WTC11 (cell line): ENCODE data around the gene PLXNA3. TPM values are rescaled to one million over a fixed set of nuclear protein-coding genes. Genes with fewer than 3 reads are reported as not detected.

Source experiments
- ATAC-seq: fragments of 200-7000 bp; cut with Tn5 transposase; 2 replicates; pipeline ENCODE4 v1.10.0; 2021; ENCODE audit warnings: mild to moderate bottlenecking, moderate library complexity
- CTCF ChIA-PET: fragments of 300-600 bp; sonication (Branson Sonifier 250); formaldehyde crosslinking; loops from one replicate; lab custom pipeline; 2021; ENCODE audit warnings: antibody characterized with exemption; lab: Charles Lee
- POLR2A ChIA-PET: fragments of 350-600 bp; sonication (Branson Sonifier 250); formaldehyde crosslinking; loops from one replicate; lab custom pipeline; 2021; ENCODE audit warnings: antibody characterized with exemption; lab: Charles Lee
- DNase-seq: peaks from one replicate; pipeline ENCODE4 v3.0.0; 2021; ENCODE audit warnings: low spot score
- H3K27ac Mint-ChIP-seq: 2 replicates; pipeline ENCODE4 v1.8.0; 2021; ENCODE audit warnings: mixed read lengths
- H3K27me3 Mint-ChIP-seq: 2 replicates; pipeline ENCODE4 v1.8.0; 2021; ENCODE audit warnings: low read depth, mild to moderate bottlenecking, moderate library complexity, mixed read lengths
- H3K36me3 Mint-ChIP-seq: 2 replicates; pipeline ENCODE4 v1.8.0; 2021; ENCODE audit warnings: mixed read lengths
- H3K4me1 Mint-ChIP-seq: 2 replicates; pipeline ENCODE4 v1.8.0; 2022; ENCODE audit warnings: mixed read lengths
- H3K4me3 Mint-ChIP-seq: 2 replicates; pipeline ENCODE4 v1.8.0; 2021; ENCODE audit warnings: mild to moderate bottlenecking, moderate library complexity, mixed read lengths
- H3K9me3 Mint-ChIP-seq: 2 replicates; pipeline ENCODE4 v1.8.0; 2021; ENCODE audit warnings: mixed read lengths
- ATF1 ChIP-seq: sonication (generic); formaldehyde crosslinking; IDR thresholded peaks from 2 replicates; pipeline ENCODE4 v1.8.1; 2023; ENCODE audit warnings: mild to moderate bottlenecking, moderate library complexity, missing genetic modification reagents
- CREB1 ChIP-seq: sonication (generic); formaldehyde crosslinking; IDR thresholded peaks from 2 replicates; pipeline ENCODE4 v1.8.0; 2023; ENCODE audit warnings: mild to moderate bottlenecking, missing genetic modification reagents
- CREM ChIP-seq: sonication (generic); formaldehyde crosslinking; IDR thresholded peaks from 2 replicates; pipeline ENCODE4 v1.8.1; 2022; ENCODE audit warnings: mild to moderate bottlenecking, missing genetic modification reagents, moderate library complexity
- EMX1 ChIP-seq: fragments of 250-450 bp; sonication (Bioruptor Pico); IDR thresholded peaks from 2 replicates; pipeline ENCODE4 v1.8.0; 2021; ENCODE audit warnings: mild to moderate bottlenecking
- IRF2 ChIP-seq: sonication (generic); formaldehyde crosslinking; IDR thresholded peaks from 2 replicates; pipeline ENCODE4 v1.8.0; 2022; ENCODE audit warnings: low read depth, missing genetic modification reagents, borderline replicate concordance
- JAZF1 ChIP-seq: fragments of 250-450 bp; sonication (Bioruptor Pico); IDR thresholded peaks from 2 replicates; pipeline ENCODE4 v1.9.0; 2021; ENCODE audit warnings: moderate library complexity, mild to moderate bottlenecking, inconsistent platforms
- NFE2L1 ChIP-seq: sonication (generic); formaldehyde crosslinking; IDR thresholded peaks from 2 replicates; pipeline ENCODE4 v1.8.1; 2023; ENCODE audit warnings: missing genetic modification reagents
- NR2C2 ChIP-seq: sonication (generic); formaldehyde crosslinking; IDR thresholded peaks from 2 replicates; pipeline ENCODE4 v1.8.0; 2022; ENCODE audit warnings: mild to moderate bottlenecking, missing genetic modification reagents
- SMAD4 ChIP-seq: sonication (generic); formaldehyde crosslinking; IDR thresholded peaks from 2 replicates; pipeline ENCODE4 v1.8.0; 2022; ENCODE audit warnings: mild to moderate bottlenecking, missing genetic modification reagents
- ZBTB21 ChIP-seq: sonication (generic); formaldehyde crosslinking; IDR thresholded peaks from 2 replicates; pipeline ENCODE4 v1.8.1; 2023; ENCODE audit warnings: mild to moderate bottlenecking, missing genetic modification reagents, borderline replicate concordance
- ZNF121 ChIP-seq: sonication (generic); formaldehyde crosslinking; IDR thresholded peaks from 2 replicates; pipeline ENCODE4 v1.8.0; 2023; ENCODE audit warnings: missing genetic modification reagents
- total RNA-seq: library from RNA; stranded (reverse); gene quantifications from 3 replicates; pipeline ENCODE4 v1.2.3, GENCODE V29; 2021
- TF ChIP-seq, protein P1 (sequence below): sonication (generic); formaldehyde crosslinking; IDR thresholded peaks from 2 replicates; pipeline ENCODE4 v1.8.1; 2022; ENCODE audit warnings: missing genetic modification reagents, borderline replicate concordance
- TF ChIP-seq, protein P2 (sequence below): fragments of 250-450 bp; sonication (Bioruptor Pico); IDR thresholded peaks from 2 replicates; pipeline ENCODE4 v1.9.0; 2021; ENCODE audit warnings: moderate library complexity, mild to moderate bottlenecking, inconsistent platforms, borderline replicate concordance
- TF ChIP-seq, protein P3 (sequence below): sonication (generic); formaldehyde crosslinking; conservative IDR thresholded peaks from 2 replicates; pipeline ENCODE4 v1.8.1; 2022; ENCODE audit warnings: mild to moderate bottlenecking, missing genetic modification reagents
- TF ChIP-seq, protein P4 (sequence below): fragments of 250-450 bp; sonication (Bioruptor Pico); IDR thresholded peaks from 2 replicates; pipeline ENCODE4 v2.1.2; 2022; ENCODE audit warnings: mild to moderate bottlenecking, moderate library complexity
- TF ChIP-seq, protein P5 (sequence below): sonication (generic); formaldehyde crosslinking; IDR thresholded peaks from 2 replicates; pipeline ENCODE4 v1.8.0; 2022; ENCODE audit warnings: mild to moderate bottlenecking, missing genetic modification reagents
- TF ChIP-seq, protein P6 (sequence below): sonication (generic); formaldehyde crosslinking; IDR thresholded peaks from 2 replicates; pipeline ENCODE4 v1.8.1; 2023; ENCODE audit warnings: mild to moderate bottlenecking, missing genetic modification reagents, moderate library complexity
- TF ChIP-seq, protein P7 (sequence below): sonication (generic); formaldehyde crosslinking; IDR thresholded peaks from 2 replicates; pipeline ENCODE4 v1.8.1; 2023; ENCODE audit warnings: mild to moderate bottlenecking, missing genetic modification reagents
- TF ChIP-seq, protein P8 (sequence below): fragments of 250-450 bp; sonication (Bioruptor Pico); IDR thresholded peaks from 2 replicates; pipeline ENCODE4 v1.8.0; 2021; ENCODE audit warnings: mild to moderate bottlenecking

The PLXNA3 gene
- total RNA-seq, 1 experiment from 2014 or later: 26.6 TPM

DNA sequence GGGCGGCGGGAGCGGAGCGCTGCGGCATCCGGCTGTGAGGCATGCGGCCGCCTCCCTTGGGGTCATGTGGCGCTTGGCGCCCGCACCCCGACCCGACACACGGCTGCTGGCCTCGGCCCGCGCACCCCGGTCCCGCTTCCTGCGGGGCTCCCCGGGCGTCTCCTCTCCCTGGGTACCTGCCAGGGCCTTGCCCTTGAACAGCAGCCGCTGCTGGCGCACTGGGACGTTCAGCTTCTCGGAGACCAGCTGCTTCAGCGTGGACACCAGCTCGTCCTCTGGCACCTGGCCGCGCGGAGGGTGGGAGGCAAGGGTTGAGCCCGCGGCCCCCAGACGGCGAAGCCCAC is 27.9 kb downstream of the PLXNA3 start:
- no peaks in the 10 kb centered on the region for H3K27me3 Mint-ChIP-seq
- peaks cover 4% of the 10 kb centered on the region; the same call in 1 of the 2 replicates for H3K4me1 Mint-ChIP-seq
- no peak for ATAC-seq
- H3K9me3 Mint-ChIP-seq: no peaks in the 10 kb centered on the region
- H3K4me3 Mint-ChIP-seq: no peak overlapping the region
- CTCF ChIA-PET: no interaction called here
- no peaks in the 10 kb centered on the region; the same call in 1 of the 2 replicates for H3K36me3 Mint-ChIP-seq
- DNase-seq: no peak
- TF ChIP-seq IRF2 (CRISPR knock-in tag) (no peak), ATF1 (no peak)
- TF ChIP-seq, protein P1, sequence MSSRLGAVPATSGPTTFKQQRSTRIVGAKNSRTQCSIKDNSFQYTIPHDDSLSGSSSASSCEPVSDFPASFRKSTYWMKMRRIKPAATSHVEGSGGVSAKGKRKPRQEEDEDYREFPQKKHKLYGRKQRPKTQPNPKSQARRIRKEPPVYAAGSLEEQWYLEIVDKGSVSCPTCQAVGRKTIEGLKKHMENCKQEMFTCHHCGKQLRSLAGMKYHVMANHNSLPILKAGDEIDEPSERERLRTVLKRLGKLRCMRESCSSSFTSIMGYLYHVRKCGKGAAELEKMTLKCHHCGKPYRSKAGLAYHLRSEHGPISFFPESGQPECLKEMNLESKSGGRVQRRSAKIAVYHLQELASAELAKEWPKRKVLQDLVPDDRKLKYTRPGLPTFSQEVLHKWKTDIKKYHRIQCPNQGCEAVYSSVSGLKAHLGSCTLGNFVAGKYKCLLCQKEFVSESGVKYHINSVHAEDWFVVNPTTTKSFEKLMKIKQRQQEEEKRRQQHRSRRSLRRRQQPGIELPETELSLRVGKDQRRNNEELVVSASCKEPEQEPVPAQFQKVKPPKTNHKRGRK: no peak
- TF ChIP-seq, all 79 proteins: peak for 0
- H3K27ac Mint-ChIP-seq: no peak overlapping the region
- POLR2A ChIA-PET: interaction anchor here (2.4 kb wide), 1 partner anchor 31 kb away, joined by 8 read pairs; no protein-coding TSS in a partner anchor

DNA sequence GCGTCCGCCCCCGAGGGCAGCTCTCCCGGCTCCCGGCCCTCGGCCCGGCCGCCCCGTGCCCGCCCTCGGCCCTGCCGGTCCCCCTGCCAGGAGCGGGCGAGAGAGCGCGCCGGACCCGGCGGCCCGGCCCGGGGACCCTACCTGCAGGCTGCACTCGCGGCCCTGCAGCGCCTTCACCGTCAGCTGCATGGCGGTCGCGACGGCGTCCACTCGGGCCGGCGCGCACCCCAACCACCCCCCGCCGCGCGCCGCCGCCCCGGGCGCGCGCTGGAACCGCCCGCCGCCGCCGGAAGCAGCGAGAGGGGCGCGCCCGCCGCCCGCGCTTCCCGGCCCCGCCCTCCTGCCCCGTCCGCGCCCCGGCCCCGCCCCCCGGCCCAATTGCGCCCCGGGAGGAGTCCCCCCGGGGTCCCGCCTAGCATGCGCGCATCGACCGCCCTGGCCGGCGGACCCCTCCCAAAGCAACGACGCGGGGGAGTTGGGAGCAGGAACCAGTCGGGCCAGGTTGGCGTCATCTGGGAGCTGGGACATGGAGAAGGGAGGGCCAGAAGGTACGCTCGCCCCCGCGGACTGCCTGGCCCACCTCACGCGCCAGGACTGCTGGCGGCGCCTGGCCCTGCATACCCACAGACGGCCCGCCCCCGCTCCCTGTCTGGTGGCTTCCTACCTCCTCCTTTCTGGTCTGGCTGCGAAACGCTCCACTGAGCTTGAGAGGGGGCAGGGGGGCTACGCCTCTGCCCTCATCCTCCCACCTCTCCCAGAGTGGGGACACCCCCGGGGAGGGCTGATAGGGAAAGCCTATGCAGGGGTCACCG is 28.5 kb downstream of the PLXNA3 start, which contains the start of gene UBL4A:
TSS of gene UBL4A (minus strand) at position 220 of the 812 bp plus-strand sequence. CDS start at position 189, 31 bp downstream.
- DNase-seq (peak; percentile 46), ATAC-seq (peak; percentile 3; the same call in 1 of the 2 replicates)
- no peak within 1 kb of the TSS for H3K27ac Mint-ChIP-seq
- peak within 1 kb of the TSS; percentile 69 for H3K4me3 Mint-ChIP-seq
- TF ChIP-seq SMAD4 (no peak), CREB1 (CRISPR knock-in tag) (no peak), ZBTB21 (no peak)
- TF ChIP-seq, protein P2, sequence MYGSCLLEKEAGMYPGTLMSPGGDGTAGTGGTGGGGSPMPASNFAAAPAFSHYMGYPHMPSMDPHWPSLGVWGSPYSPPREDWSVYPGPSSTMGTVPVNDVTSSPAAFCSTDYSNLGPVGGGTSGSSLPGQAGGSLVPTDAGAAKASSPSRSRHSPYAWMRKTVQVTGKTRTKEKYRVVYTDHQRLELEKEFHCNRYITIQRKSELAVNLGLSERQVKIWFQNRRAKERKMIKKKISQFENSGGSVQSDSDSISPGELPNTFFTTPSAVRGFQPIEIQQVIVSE (CRISPR knock-in tag): no peak
- TF ChIP-seq, protein P3, sequence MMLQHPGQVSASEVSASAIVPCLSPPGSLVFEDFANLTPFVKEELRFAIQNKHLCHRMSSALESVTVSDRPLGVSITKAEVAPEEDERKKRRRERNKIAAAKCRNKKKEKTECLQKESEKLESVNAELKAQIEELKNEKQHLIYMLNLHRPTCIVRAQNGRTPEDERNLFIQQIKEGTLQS (CRISPR knock-in tag): no peak
- TF ChIP-seq, protein P4, sequence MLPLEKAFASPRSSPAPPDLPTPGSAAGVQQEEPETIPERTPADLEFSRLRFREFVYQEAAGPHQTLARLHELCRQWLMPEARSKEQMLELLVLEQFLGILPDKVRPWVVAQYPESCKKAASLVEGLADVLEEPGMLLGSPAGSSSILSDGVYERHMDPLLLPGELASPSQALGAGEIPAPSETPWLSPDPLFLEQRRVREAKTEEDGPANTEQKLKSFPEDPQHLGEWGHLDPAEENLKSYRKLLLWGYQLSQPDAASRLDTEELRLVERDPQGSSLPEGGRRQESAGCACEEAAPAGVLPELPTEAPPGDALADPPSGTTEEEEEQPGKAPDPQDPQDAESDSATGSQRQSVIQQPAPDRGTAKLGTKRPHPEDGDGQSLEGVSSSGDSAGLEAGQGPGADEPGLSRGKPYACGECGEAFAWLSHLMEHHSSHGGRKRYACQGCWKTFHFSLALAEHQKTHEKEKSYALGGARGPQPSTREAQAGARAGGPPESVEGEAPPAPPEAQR (CRISPR knock-in tag): no peak
- TF ChIP-seq, protein P5, sequence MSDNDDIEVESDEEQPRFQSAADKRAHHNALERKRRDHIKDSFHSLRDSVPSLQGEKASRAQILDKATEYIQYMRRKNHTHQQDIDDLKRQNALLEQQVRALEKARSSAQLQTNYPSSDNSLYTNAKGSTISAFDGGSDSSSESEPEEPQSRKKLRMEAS (CRISPR knock-in tag): peak; percentile 17; the same call in 1 of the 2 replicates
- no peaks in the 10 kb centered on the region for H3K9me3 Mint-ChIP-seq
- no peaks in the 10 kb centered on the region for H3K27me3 Mint-ChIP-seq
- ChIA-PET POLR2A (interaction anchor here (0.5 to 2.4 kb wide), 2 partner anchors 31 to 170 kb away, joined by 3 to 8 read pairs; no protein-coding TSS in a partner anchor), CTCF (interaction anchor here (1.2 to 1.4 kb wide), 2 partner anchors 41 to 113 kb away, joined by 4 to 7 read pairs; no protein-coding TSS in a partner anchor)
- no peaks in the 10 kb centered on the region; the same call in 1 of the 2 replicates for H3K36me3 Mint-ChIP-seq
- peaks cover 4% of the 10 kb centered on the region; the same call in 1 of the 2 replicates for H3K4me1 Mint-ChIP-seq

DNA sequence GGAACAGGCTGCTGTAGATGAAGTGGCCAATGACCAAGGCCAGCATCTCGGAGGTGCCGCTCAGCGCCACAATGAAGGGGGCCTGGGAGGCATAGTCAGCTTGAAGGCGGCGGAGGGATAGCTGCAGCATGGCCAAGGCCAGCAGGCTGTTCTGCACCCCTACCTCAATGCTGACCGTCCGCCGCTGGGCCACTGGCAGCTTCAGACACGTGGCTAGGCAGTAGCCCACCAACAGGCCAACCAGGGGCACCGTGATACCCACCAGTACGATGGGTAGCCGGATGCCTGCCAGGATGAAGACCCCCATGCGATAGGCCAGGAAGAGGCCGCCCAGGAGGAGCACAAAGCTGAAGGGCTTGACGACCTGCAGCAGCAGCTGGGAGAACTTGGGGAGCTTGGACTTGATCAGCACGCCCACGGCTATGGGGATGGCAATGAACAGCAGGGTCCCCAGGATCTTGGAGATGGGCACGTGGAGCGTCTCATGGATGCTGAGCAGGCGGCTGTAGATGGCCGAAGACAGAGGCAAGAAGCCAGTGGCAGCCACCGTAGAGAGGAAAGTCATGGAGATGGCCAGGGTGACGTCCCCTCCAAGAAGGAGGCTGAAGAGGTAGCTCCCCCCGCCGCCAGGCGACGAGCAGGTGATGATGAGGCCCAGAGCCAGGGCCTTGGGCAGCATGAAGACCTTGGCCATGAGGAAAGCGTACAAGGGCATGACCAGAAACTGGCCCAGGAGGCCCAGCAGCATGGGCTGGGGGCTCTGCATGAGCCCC is 29.6 kb downstream of the PLXNA3 start:
- H3K4me3 Mint-ChIP-seq: peak overlapping the region; percentile 69
- no peak overlapping the region for H3K27ac Mint-ChIP-seq
- TF ChIP-seq, protein P2 (CRISPR knock-in tag): no peak
- TF ChIP-seq JAZF1 (CRISPR knock-in tag) (no peak), CREM (CRISPR knock-in tag) (no peak), NR2C2 (CRISPR knock-in tag) (no peak), NFE2L1 (CRISPR knock-in tag) (no peak), EMX1 (no peak), ZNF121 (no peak), ZBTB21 (no peak)
- TF ChIP-seq, protein P6, sequence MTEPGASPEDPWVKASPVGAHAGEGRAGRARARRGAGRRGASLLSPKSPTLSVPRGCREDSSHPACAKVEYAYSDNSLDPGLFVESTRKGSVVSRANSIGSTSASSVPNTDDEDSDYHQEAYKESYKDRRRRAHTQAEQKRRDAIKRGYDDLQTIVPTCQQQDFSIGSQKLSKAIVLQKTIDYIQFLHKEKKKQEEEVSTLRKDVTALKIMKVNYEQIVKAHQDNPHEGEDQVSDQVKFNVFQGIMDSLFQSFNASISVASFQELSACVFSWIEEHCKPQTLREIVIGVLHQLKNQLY: no peak
- TF ChIP-seq, protein P7, sequence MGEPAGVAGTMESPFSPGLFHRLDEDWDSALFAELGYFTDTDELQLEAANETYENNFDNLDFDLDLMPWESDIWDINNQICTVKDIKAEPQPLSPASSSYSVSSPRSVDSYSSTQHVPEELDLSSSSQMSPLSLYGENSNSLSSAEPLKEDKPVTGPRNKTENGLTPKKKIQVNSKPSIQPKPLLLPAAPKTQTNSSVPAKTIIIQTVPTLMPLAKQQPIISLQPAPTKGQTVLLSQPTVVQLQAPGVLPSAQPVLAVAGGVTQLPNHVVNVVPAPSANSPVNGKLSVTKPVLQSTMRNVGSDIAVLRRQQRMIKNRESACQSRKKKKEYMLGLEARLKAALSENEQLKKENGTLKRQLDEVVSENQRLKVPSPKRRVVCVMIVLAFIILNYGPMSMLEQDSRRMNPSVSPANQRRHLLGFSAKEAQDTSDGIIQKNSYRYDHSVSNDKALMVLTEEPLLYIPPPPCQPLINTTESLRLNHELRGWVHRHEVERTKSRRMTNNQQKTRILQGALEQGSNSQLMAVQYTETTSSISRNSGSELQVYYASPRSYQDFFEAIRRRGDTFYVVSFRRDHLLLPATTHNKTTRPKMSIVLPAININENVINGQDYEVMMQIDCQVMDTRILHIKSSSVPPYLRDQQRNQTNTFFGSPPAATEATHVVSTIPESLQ: no peak
- TF ChIP-seq, protein P8, sequence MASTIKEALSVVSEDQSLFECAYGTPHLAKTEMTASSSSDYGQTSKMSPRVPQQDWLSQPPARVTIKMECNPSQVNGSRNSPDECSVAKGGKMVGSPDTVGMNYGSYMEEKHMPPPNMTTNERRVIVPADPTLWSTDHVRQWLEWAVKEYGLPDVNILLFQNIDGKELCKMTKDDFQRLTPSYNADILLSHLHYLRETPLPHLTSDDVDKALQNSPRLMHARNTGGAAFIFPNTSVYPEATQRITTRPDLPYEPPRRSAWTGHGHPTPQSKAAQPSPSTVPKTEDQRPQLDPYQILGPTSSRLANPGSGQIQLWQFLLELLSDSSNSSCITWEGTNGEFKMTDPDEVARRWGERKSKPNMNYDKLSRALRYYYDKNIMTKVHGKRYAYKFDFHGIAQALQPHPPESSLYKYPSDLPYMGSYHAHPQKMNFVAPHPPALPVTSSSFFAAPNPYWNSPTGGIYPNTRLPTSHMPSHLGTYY: no peak

More for the DNA sequence above, 29.6 kb downstream of the PLXNA3 start:
- H3K36me3 Mint-ChIP-seq: no peaks in the 10 kb centered on the region; the same call in 1 of the 2 replicates
- no peaks in the 10 kb centered on the region for H3K9me3 Mint-ChIP-seq
- peaks cover 4% of the 10 kb centered on the region; the same call in 1 of the 2 replicates for H3K4me1 Mint-ChIP-seq
- no peak for DNase-seq
- ChIA-PET POLR2A (interaction anchor here (2.4 kb wide), 1 partner anchor 29 kb away, joined by 8 read pairs; no protein-coding TSS in a partner anchor), CTCF (interaction anchor here (1.2 to 1.4 kb wide), 2 partner anchors 40 to 114 kb away, joined by 4 to 7 read pairs; no protein-coding TSS in a partner anchor)
- peaks cover 1% of the 10 kb centered on the region; the same call in 1 of the 2 replicates for H3K27me3 Mint-ChIP-seq
- no peak for ATAC-seq
